CD4-positive, CD25-positive, alpha-beta regulatory T cell (primary cell): ENCODE results near the gene CFAP20DC. TPM values are rescaled to one million over a fixed set of nuclear protein-coding genes. Genes with fewer than 3 reads are reported as not detected.

ENCODE experiments used
- ATAC-seq, 2 donors: fragments of 150-1000 bp; cut with Tn5 transposase; one replicate each; pipeline ENCODE4 v1.10.0; 2021; ENCODE audit warnings: low read depth in 2 of 2, moderate number of reproducible peaks in 2 of 2, moderate library complexity in 1 of 2
- DNase-seq, 3 donors: peaks; one replicate each; pipeline versions ENCODE4 v3.0.0 to v3.0.0-alpha.2; 2012 to 2022; ENCODE audit warnings: mixed read lengths in 1 of 3
- H3K27ac ChIP-seq: one replicate; pipeline ENCODE4 v1.7.0; 2013; ENCODE audit warnings: mild to moderate bottlenecking, low read length; ENCODE audit not compliant: insufficient read depth, poor library complexity, severe bottlenecking
- H3K27me3 ChIP-seq: one replicate; pipeline ENCODE4 v1.7.0; 2013; ENCODE audit warnings: low read length; ENCODE audit not compliant: control insufficient read depth, insufficient read depth
- H3K36me3 ChIP-seq: one replicate; pipeline ENCODE4 v1.7.0; 2013; ENCODE audit warnings: mild to moderate bottlenecking, low read length, moderate library complexity; ENCODE audit not compliant: control insufficient read depth, insufficient read depth
- H3K4me1 ChIP-seq: 2 replicates; pipeline ENCODE4 v1.7.0; 2013; ENCODE audit warnings: mild to moderate bottlenecking, low read length; ENCODE audit not compliant: insufficient read depth, control insufficient read depth, poor library complexity, severe bottlenecking
- H3K4me3 ChIP-seq: one replicate; pipeline ENCODE4 v1.7.0; 2013; ENCODE audit warnings: low read depth, mild to moderate bottlenecking, low read length, moderate library complexity
- H3K9me3 ChIP-seq, 2 experiments: 1 replicate in 1 of 2; 2 replicates in 1 of 2; pipeline ENCODE4 v1.7.0; 2013; ENCODE audit warnings: low read length in 2 of 2, mild to moderate bottlenecking in 1 of 2, moderate library complexity in 1 of 2; ENCODE audit not compliant: control insufficient read depth in 2 of 2
- H3K27ac Mint-ChIP-seq, 3 donors: one replicate each; pipeline ENCODE4 v1.8.0; 2020 to 2022; ENCODE audit warnings: mild to moderate bottlenecking in 3 of 3, mixed read lengths in 3 of 3, moderate library complexity in 2 of 3
- H3K27me3 Mint-ChIP-seq: one replicate; pipeline ENCODE4 v1.8.0; 2022; ENCODE audit warnings: mild to moderate bottlenecking, mixed read lengths
- H3K36me3 Mint-ChIP-seq: one replicate; pipeline ENCODE4 v1.8.0; 2020; ENCODE audit warnings: mixed read lengths
- H3K4me1 Mint-ChIP-seq, 4 donors: one replicate each; pipeline ENCODE4 v1.8.0; 2020 to 2022; ENCODE audit warnings: mixed read lengths in 4 of 4, mild to moderate bottlenecking in 1 of 4
- H3K4me3 Mint-ChIP-seq, 4 donors: one replicate each; pipeline ENCODE4 v1.8.0; 2020 to 2022; ENCODE audit warnings: mild to moderate bottlenecking in 4 of 4, mixed read lengths in 4 of 4, moderate library complexity in 3 of 4
- H3K9me3 Mint-ChIP-seq, 7 donors: one replicate each; pipeline ENCODE4 v1.8.0; 2020 to 2022; ENCODE audit warnings: mixed read lengths in 7 of 7, mild to moderate bottlenecking in 3 of 7, moderate library complexity in 2 of 7
- polyA plus RNA-seq, 4 donors: library from polyadenylated mRNA; unstranded; fragments of 300-500 nt; fragmentation: Illumina TruSeq; gene quantifications; one replicate each; pipeline ENCODE4 v1.2.3, GENCODE V29; 2021
- total RNA-seq: library from RNA; stranded (reverse); gene quantifications from one replicate; pipeline ENCODE4 v1.2.3, GENCODE V29; 2022

The CFAP20DC gene
- total and polyA plus RNA-seq, 5 donors from 2014 or later = 0.10 to 0.56 (median 0.32) TPM

GRCh38 chr3:59081071-59081470 is 31.2 kb upstream of the CFAP20DC start:
- Mint-ChIP-seq H3K27me3 (peaks cover 44% of the 10 kb centered on the region), H3K4me3 (no peak overlapping the region), H3K9me3 (peaks cover 0 to 2% (median 0%) of the 10 kb centered on the region in 7 donors)

DNA sequence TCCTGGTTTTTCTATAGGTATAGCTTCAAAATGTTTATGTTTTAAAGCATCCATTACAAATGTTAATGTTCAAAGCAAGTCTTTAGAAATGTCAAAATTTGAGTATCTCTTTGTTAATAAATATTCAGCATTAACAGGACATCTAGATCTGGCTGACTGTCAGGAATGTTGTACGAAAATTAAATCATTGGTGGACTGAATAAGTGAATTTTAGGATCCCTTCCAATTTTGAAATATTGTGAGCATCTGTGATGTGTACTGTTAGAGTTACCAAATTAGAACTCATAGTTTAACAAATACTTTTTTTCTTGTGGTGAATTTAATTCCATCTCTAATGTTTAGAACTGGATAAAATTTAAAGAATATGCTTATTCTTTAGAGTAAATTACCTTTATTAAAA is 30.1 kb upstream of the CFAP20DC start:
- Histone ChIP-seq H3K27me3 (peaks cover 9% of the 10 kb centered on the region), H3K4me3 (no peak overlapping the region), H3K36me3 (no peaks in the 10 kb centered on the region), H3K4me1 (no peaks in the 10 kb centered on the region), H3K27ac (no peak overlapping the region), H3K9me3 (no peaks in the 10 kb centered on the region)
- ATAC-seq = no peak
- H3K4me3 Mint-ChIP-seq = no peak overlapping the region
- peaks cover 40% of the 10 kb centered on the region for H3K27me3 Mint-ChIP-seq
- no peak for DNase-seq
- H3K27ac Mint-ChIP-seq = no peak overlapping the region
- H3K9me3 Mint-ChIP-seq = peaks cover 0 to 2% (median 0%) of the 10 kb centered on the region in 7 donors
- no peaks in the 10 kb centered on the region for H3K4me1 Mint-ChIP-seq
- no peaks in the 10 kb centered on the region for H3K36me3 Mint-ChIP-seq

More at GRCh38 chr3:59081071-59081470, 31.2 kb upstream of the CFAP20DC start:
- Histone ChIP-seq H3K27me3 (peaks cover 9% of the 10 kb centered on the region), H3K27ac (no peak overlapping the region), H3K36me3 (no peaks in the 10 kb centered on the region), H3K9me3 (no peaks in the 10 kb centered on the region), H3K4me3 (no peak overlapping the region), H3K4me1 (no peaks in the 10 kb centered on the region)
- Mint-ChIP-seq H3K36me3 (no peaks in the 10 kb centered on the region), H3K4me1 (no peaks in the 10 kb centered on the region), H3K27ac (no peak overlapping the region)
- ATAC-seq (no peak), DNase-seq (no peak)

GRCh38 chr3:59074764-59075163 is 24.9 kb upstream of the CFAP20DC start:
- Mint-ChIP-seq H3K9me3 (peaks cover 0 to 3% (median 0%) of the 10 kb centered on the region in 7 donors), H3K4me3 (no peak overlapping the region), H3K4me1 (no peaks in the 10 kb centered on the region), H3K27me3 (peaks cover 44% of the 10 kb centered on the region), H3K36me3 (no peaks in the 10 kb centered on the region), H3K27ac (no peak overlapping the region)
- Histone ChIP-seq H3K27me3 (peaks cover 10% of the 10 kb centered on the region), H3K27ac (no peak overlapping the region), H3K4me3 (no peak overlapping the region), H3K9me3 (no peaks in the 10 kb centered on the region), H3K36me3 (no peaks in the 10 kb centered on the region), H3K4me1 (no peaks in the 10 kb centered on the region)
- no peak for ATAC-seq
- no peak for DNase-seq

GRCh38 chr3:59072681-59073080 is 22.9 kb upstream of the CFAP20DC start:
- H3K36me3 Mint-ChIP-seq = no peaks in the 10 kb centered on the region
- no peak overlapping the region for H3K4me3 Mint-ChIP-seq
- DNase-seq (no peak), ATAC-seq (no peak)
- H3K4me1 ChIP-seq = no peaks in the 10 kb centered on the region
- no peak overlapping the region for H3K27ac Mint-ChIP-seq
- no peaks in the 10 kb centered on the region for H3K4me1 Mint-ChIP-seq
- peaks cover 0 to 3% (median 0%) of the 10 kb centered on the region in 7 donors for H3K9me3 Mint-ChIP-seq
- no peak overlapping the region for H3K4me3 ChIP-seq
- H3K36me3 ChIP-seq = no peaks in the 10 kb centered on the region
- no peaks in the 10 kb centered on the region for H3K9me3 ChIP-seq
- H3K27me3 Mint-ChIP-seq = peaks cover 45% of the 10 kb centered on the region
- no peak overlapping the region for H3K27ac ChIP-seq
- peaks cover 11% of the 10 kb centered on the region for H3K27me3 ChIP-seq

GRCh38 chr3:59069838-59070237 is 20.0 kb upstream of the CFAP20DC start:
- Histone ChIP-seq H3K9me3 (no peaks in the 10 kb centered on the region), H3K27me3 (peaks cover 11% of the 10 kb centered on the region), H3K27ac (no peak overlapping the region), H3K36me3 (no peaks in the 10 kb centered on the region), H3K4me3 (no peak overlapping the region), H3K4me1 (no peaks in the 10 kb centered on the region)
- H3K36me3 Mint-ChIP-seq = no peaks in the 10 kb centered on the region
- peaks cover 45% of the 10 kb centered on the region for H3K27me3 Mint-ChIP-seq
- no peak for DNase-seq
- H3K4me3 Mint-ChIP-seq = no peak overlapping the region
- ATAC-seq = no peak
- H3K9me3 Mint-ChIP-seq = peaks cover 0 to 3% (median 0%) of the 10 kb centered on the region in 7 donors
- H3K4me1 Mint-ChIP-seq = no peaks in the 10 kb centered on the region
- H3K27ac Mint-ChIP-seq = no peak overlapping the region

- H3K27ac Mint-ChIP-seq = no peak overlapping the region
- peaks cover 31% of the 10 kb centered on the region for H3K27me3 Mint-ChIP-seq
- H3K36me3 Mint-ChIP-seq = no peaks in the 10 kb centered on the region
These were observed 15.4 kb upstream of the CFAP20DC start for GRCh38 chr3:59065240-59065639.

DNA sequence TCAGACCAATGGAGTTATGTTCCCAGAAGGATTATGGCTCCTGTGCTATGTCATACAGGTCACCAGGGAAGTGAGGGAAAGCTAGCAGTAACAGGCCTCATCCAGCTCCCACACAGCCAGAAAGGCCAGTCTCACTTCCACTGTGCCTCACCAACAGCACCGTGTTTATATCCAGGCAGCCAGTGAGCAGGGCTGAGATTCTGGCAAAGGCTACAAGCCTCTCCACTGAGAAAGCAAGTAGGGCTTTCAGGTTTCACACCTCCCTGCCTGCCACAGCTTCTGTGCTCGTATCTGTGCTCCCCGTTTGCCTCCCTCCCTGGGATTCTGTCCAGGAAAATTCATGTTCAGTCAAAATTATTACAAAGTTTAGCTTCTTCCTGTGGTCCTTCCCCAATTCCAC is 14.9 kb upstream of the CFAP20DC start:
- peaks cover 12% of the 10 kb centered on the region for H3K27me3 ChIP-seq
- H3K4me3 ChIP-seq = no peak overlapping the region
- H3K27ac ChIP-seq = no peak overlapping the region
- DNase-seq = no peak
- Mint-ChIP-seq H3K27me3 (peaks cover 29% of the 10 kb centered on the region), H3K4me1 (no peaks in the 10 kb centered on the region), H3K36me3 (no peaks in the 10 kb centered on the region), H3K4me3 (no peak overlapping the region), H3K9me3 (peaks cover 0 to 6% (median 1%) of the 10 kb centered on the region in 7 donors), H3K27ac (no peak overlapping the region)
- H3K36me3 ChIP-seq = no peaks in the 10 kb centered on the region
- no peaks in the 10 kb centered on the region for H3K4me1 ChIP-seq
- ATAC-seq = no peak
- H3K9me3 ChIP-seq = no peaks in the 10 kb centered on the region

More at GRCh38 chr3:59065240-59065639, 15.4 kb upstream of the CFAP20DC start:
- Mint-ChIP-seq H3K4me1 (no peaks in the 10 kb centered on the region), H3K9me3 (peaks cover 0 to 6% (median 0%) of the 10 kb centered on the region in 7 donors), H3K4me3 (no peak overlapping the region)
- peaks cover 15% of the 10 kb centered on the region for H3K27me3 ChIP-seq
- H3K9me3 ChIP-seq = no peaks in the 10 kb centered on the region
- no peak for ATAC-seq
- H3K4me1 ChIP-seq = no peaks in the 10 kb centered on the region
- H3K4me3 ChIP-seq = no peak overlapping the region
- H3K36me3 ChIP-seq = no peaks in the 10 kb centered on the region
- no peak overlapping the region for H3K27ac ChIP-seq
- no peak for DNase-seq

- Mint-ChIP-seq H3K4me3 (no peak overlapping the region), H3K4me1 (no peaks in the 10 kb centered on the region), H3K27me3 (peaks cover 25% of the 10 kb centered on the region), H3K27ac (no peak overlapping the region), H3K9me3 (peaks cover 0 to 6% (median 2%) of the 10 kb centered on the region in 7 donors), H3K36me3 (no peaks in the 10 kb centered on the region)
- DNase-seq = no peak
- peaks cover 12% of the 10 kb centered on the region for H3K27me3 ChIP-seq
- no peak for ATAC-seq
- no peaks in the 10 kb centered on the region for H3K4me1 ChIP-seq
- no peaks in the 10 kb centered on the region for H3K36me3 ChIP-seq
- H3K4me3 ChIP-seq = no peak overlapping the region
- no peaks in the 10 kb centered on the region for H3K9me3 ChIP-seq
- no peak overlapping the region for H3K27ac ChIP-seq
These were observed 14.5 kb upstream of the CFAP20DC start for GRCh38 chr3:59064276-59064675.
